NCI-H748 treated with DMSO at 0.1 percent for 48 hours (cell line): Measurements from ENCODE around the gene CA4.

Experiments used
- DNase-seq: peaks from one replicate; lab custom pipeline; 2025; lab: John Stamatoyannopoulos, UW

Gene CA4

GRCh38 chr17:60155427-60155814, 5.6 kb downstream of the CA4 start:
- no peak for DNase-seq

DNA sequence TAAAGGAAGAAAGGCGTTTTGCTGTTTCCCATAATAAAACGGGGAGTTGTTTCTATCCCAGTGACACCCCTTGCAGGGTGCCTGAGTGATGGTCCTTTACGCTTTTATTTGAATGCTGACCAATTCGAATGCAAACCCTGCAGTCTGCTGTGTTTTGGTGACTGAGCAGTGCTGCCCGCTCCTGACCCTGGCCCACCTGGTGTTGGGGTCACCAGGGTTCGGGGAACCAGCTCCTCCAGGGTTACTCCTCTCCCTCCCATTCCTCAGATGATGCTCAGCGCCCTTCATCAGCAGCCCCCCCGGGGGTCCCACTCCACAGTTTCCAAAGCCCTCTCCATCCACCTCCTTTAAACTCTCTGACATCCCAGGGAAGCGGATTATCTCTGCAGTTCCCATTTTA, 6.0 kb downstream of the CA4 start:
- DNase-seq = no peak

DNA sequence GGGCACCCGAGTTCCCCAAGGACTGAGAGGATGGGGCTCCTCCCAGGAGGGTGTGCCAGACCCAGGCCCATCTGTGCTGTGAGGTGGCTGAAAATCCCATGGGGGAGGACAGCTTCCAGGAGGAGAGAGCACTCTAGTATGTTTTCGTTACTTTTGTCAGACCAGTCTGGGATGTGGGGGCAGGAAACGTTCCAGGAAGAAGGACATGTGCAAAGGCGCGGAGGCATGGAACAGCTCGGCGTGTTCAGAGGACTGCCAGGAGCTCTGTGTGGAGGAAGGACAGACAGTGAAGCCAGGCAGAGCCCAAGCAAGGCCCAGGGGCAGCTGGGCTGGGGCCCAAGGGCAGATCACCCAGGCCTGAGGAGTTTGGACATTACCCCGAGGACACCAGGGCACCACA, 7.0 kb downstream of the CA4 start:
- no peak for DNase-seq

- no peak for DNase-seq
These were observed 7.8 kb downstream of the CA4 start for GRCh38 chr17:60157487-60158040.

- DNase-seq = no peak
These were observed 9.1 kb downstream of the CA4 start for GRCh38 chr17:60158751-60159478.

DNA sequence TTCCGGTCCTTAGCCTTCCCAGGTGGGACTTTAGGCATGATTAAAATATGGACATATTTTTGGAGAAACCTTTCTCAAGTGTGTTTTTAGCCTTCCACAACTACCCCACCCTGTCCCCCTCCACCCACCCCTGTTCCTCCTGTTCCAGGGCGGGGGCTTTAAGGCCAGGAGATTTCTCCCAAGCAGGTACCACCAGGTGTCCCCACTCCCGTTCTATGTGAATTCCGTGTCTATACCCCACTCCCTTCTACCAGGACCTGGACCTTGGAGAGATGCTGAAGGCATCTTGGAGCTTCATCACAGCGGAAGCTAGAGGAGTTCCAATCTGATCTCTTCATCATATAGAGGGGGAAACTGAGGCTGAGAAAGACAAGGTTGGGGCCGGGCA, 9.7 kb downstream of the CA4 start:
- no peak for DNase-seq

DNA sequence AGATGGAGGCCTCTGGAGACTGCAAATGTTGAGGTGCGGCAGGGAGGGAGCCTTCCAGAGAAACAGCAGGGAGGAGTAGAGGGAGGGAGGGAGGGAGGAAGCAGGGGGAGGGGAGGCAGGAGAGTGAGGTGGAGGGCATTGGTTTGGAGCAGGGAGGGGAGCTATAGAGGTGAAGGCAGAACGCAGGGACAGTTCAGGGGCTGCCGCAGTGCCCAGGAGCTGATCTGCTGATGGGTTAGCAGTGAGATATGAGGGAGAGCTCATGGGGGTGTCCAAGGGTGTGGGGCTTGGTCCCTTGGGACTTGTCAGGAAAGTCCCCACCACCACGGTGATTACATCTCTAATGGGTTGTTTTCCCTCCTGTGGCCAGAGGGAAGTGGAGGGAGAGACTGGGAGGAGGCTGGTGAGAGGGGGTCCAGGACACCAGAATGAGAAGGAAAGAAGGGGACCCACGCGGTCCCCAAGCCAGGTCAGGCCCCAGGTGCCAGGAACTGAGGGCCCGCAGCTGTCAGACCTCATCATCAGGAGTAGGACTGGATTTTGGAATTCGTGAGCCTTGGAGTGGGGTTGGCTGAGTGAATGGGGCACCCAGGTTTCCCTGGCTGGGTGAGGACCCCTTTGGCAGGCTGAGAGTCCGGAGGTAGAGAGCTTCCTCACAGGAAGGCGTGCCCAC, 11.2 kb downstream of the CA4 start:
- DNase-seq = no peak

GRCh38 chr17:60161598-60162330, 12.0 kb downstream of the CA4 start:
- no peak for DNase-seq

DNA sequence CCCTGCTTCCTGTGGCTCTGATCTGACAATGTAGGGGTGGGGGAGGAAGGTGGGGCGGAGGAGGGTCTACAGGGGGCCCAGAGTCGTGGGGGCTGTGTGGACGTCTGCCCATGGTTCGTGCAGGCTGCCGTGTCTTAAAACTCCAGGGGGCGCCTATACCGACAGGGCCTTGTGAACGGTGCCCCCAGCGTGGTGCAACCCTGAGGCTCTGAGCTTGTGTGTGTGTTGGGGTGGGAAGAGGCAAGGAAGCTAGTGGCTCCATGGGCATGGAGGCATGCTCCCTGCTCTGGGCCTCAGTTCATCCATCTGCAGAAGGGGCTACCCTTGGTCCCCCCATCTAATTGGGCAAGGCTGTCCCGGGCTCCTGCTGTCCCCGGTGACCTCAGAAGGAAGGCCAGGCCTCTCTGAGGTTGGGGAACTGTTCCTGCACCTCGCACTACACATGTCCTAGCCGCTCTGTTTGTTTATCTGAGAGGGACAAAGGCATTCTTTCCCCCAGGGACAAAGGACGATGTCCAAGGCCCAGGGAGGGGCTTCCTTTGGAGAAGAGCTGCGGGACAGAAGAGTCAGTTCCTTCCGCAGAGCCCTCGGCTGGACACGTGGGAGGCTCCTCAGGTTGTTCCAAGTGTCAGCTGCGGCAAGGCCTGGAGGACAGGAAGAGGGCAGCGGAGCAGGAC, 13.5 kb downstream of the CA4 start:
- DNase-seq = no peak

DNA sequence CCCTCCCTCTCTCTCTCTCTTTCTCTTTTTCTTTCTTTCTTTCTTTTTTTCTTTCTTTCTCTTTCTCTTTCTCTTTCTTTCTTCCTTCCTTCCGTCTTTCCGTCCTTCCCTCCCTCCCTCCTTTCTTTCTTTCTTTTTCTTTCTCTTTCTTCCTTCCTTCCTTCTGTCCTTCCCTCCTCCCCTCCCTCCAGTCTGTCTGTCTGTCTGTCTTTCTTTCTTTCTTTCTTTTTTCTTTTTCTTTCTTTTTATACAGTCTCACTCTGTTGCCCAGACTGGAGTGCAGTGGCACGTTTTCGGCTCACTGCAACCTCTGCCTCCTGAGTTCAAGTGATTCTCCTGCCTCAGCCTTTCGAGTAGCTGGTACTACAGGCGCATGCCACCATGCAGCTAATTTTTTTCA, 14.4 kb downstream of the CA4 start:
- DNase-seq = no peak

DNA sequence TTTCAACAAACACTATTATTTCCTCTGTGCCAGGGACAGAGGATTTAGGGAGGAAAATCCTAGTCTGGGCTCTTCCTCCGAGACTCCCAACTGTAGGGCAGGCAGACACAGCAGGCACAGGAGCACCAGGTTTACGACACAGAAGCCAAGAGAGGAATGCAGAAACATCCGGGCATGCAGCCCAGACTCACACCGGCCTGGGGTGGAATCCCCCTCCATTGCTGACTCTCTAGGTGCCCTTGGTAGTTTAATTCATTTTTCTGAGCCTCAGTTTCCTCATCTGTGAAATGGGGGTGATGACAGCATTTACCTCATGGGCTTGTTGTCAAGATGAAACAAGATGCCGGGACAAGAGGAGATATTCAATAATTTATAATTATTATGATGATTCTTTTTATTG, 14.9 kb downstream of the CA4 start:
- no peak for DNase-seq

GRCh38 chr17:60165223-60165622, 15.4 kb downstream of the CA4 start:
- DNase-seq = no peak

DNA sequence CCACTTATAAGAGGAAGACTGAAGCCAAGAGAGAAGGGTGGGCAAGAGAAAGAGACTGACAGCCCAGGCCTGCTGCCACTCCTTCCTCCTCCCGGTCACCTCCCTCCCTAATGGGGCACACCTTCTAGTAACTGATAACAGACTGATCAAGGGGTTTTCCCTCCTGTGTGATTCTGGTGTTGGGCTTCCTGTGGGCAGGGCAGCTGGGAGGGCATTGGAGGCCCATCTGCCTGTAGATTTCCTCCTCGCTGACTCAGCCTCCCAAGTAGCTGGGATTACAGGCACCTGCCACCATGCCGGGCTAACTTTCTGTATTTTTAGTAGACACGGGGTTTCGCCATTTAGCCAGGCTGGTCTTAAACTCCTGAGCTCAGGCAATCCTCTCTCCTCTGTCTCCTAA, 16.2 kb downstream of the CA4 start:
- no peak for DNase-seq

DNA sequence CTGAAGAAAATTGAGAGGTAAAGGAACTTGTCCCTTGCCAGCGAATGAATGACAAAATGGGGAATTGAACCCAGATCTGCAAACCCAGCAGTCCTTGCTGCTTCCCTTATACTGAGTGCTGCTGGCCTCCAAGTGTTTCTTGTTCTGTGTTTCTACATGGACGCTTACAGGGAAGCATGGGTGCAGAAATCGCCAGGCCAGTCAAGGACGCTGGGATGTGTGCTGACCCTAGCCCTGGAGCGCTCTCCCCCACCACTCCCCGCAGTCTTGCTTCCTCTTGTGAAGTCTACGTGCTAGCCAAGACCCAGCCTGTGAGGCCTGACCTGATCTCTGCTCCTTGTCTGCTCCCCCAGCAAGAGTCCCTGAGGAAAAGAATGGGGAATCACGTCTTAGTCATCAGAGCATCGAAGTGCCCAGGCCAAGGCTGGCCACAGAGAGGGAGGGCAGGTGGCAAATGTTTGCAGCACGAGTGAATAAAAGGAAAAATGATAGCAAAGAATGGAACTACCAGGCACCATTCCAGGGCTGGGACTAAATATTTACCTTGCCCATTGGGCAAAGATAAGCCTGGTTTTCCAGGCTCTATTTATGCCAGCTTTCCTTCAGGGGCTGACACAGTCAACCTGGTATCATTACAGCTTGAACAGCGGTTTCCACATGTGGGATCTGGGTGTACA, 17.4 kb downstream of the CA4 start:
- DNase-seq = no peak

GRCh38 chr17:60168654-60169053, 18.9 kb downstream of the CA4 start:
- no peak for DNase-seq

DNA sequence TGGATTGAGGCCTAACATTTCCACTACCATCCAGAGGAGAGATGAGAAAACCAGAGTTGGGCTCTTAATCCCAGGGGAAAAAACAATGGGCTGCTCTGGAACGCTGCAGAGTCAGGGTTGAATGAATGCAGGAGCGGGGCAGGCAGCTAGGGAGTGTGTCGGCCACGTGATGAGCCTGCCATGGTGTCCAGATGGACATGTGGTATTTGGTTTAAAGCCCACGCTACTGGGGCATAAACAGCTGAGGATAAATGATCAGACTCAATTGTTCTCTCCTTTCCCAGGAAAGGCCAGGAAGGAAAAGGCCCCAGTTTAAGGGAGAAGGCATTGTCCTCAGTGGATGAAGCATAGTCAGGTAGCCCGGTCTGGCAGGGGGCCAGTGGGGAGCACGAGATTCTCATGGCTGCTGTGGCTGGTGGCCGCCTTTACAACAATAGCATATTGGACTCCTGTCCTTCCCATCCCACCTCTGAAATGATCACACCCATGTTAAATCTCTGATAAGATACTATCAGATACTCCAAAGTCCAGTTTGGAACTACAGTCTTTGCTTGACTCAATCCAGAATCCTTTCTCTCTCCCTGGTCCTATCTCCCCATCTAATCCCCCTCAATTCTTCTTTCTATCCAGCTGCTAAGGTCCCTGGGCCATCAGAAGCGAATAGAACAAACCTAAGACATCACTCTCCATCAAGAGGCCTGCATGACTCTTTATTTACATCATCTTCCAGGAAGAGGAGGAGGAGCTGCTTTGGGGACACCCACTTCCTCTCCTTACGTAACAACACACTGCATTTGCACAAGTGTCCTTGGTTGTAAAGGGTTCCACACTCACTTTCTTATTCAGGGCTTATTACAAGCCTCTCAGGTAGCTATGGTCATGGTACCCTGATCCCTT, 20.4 kb downstream of the CA4 start:
- no peak for DNase-seq

- DNase-seq = peak; percentile 15
These were observed 21.3 kb downstream of the CA4 start for GRCh38 chr17:60170835-60171752.

- DNase-seq = no peak
These were observed 21.9 kb downstream of the CA4 start for GRCh38 chr17:60171753-60172079.

GRCh38 chr17:60173304-60173819, 23.6 kb downstream of the CA4 start:
- DNase-seq = no peak

- no peak for DNase-seq
These were observed 24.3 kb downstream of the CA4 start for GRCh38 chr17:60174035-60174434.
